ENCODE measurements around the gene ZNF326. TPM values are rescaled to one million over a fixed set of nuclear protein-coding genes. Genes with fewer than 3 reads are reported as not detected.
"Not testable (repeated sequence)": the region's sequence is repeated elsewhere in the genome, so short reads cannot be mapped to it uniquely, and the experiment has no call there.

ZNF326 gene
- total RNA-seq, 5 donors from 2014 or later (not counting 1 experiment from before 2014, with no cell fraction given): 16.4 to 41.3 (median 16.8) TPM

GRCh38 chr1:89974256-89974655 lies 20.7 kb upstream of the ZNF326 start:
- Histone ChIP-seq H3K4me1 (ENCODE audit: control insufficient read depth in 1 of 2, extremely low read depth in 1 of 2, insufficient read depth in 2 of 2, low read length in 2 of 2) (no peaks in the 10 kb centered on the region), H3K4me3 (ENCODE audit: control insufficient read depth in 1 of 2, extremely low read depth in 1 of 2, low read length in 1 of 2) (no peak overlapping the region), H3K27me3 (replicated peaks in 1 of 2; ENCODE audit: control insufficient read depth in 2 of 2, extremely low read depth in 1 of 2, insufficient read depth in 2 of 2, low read length in 1 of 2) (no peaks in the 10 kb centered on the region), H3K27ac (ENCODE audit: low read length) (no peak overlapping the region), H3K9me3 (no peaks in the 10 kb centered on the region), H3K36me3 (ENCODE audit: control insufficient read depth in 2 of 2, extremely low read depth in 1 of 2, insufficient read depth in 1 of 2, low read length in 1 of 2) (no peaks in the 10 kb centered on the region)
- H3K27me3 Mint-ChIP-seq: peaks cover 0 to 3% of the 10 kb centered on the region in 2 donors
- no peaks in the 10 kb centered on the region for H3K4me1 Mint-ChIP-seq
- no peaks in the 10 kb centered on the region for H3K9me3 Mint-ChIP-seq
- 100% methylated on average over 1 of the region's 4 CpGs for WGBS (ENCODE audit: insufficient coverage)
- no peak overlapping the region for H3K27ac Mint-ChIP-seq
- no peaks in the 10 kb centered on the region for H3K36me3 Mint-ChIP-seq
- DNase-seq (no peak), ATAC-seq (replicated peaks in 1 of 4) (no peak)
- H3K4me3 Mint-ChIP-seq: no peak overlapping the region
- CTCF ChIA-PET: no interaction called here
- POLR2A ChIA-PET: no interaction called here

- H3K36me3 ChIP-seq (ENCODE audit: control insufficient read depth in 2 of 2, extremely low read depth in 1 of 2, insufficient read depth in 1 of 2, low read length in 1 of 2): no peaks in the 10 kb centered on the region
- H3K27ac ChIP-seq (ENCODE audit: low read length): no peak overlapping the region
- no CpG with 5 or more reads among the region's 4 CpGs for WGBS (ENCODE audit: insufficient coverage)
- H3K4me3 ChIP-seq (ENCODE audit: control insufficient read depth in 1 of 2, extremely low read depth in 1 of 2, low read length in 1 of 2): no peak overlapping the region
- no peaks in the 10 kb centered on the region for H3K9me3 Mint-ChIP-seq
- H3K27ac Mint-ChIP-seq: no peak overlapping the region
- no peaks in the 10 kb centered on the region for H3K27me3 ChIP-seq (replicated peaks in 1 of 2; ENCODE audit: control insufficient read depth in 2 of 2, extremely low read depth in 1 of 2, insufficient read depth in 2 of 2, low read length in 1 of 2)
- no peaks in the 10 kb centered on the region for H3K36me3 Mint-ChIP-seq
- no peaks in the 10 kb centered on the region for H3K9me3 ChIP-seq
- POLR2A ChIA-PET: no interaction called here
- H3K4me1 Mint-ChIP-seq: no peaks in the 10 kb centered on the region
- no peak overlapping the region for H3K4me3 Mint-ChIP-seq
- ATAC-seq (replicated peaks in 1 of 4) (no peak), DNase-seq (no peak)
- CTCF ChIA-PET: no interaction called here
- no peaks in the 10 kb centered on the region for H3K4me1 ChIP-seq (ENCODE audit: control insufficient read depth in 1 of 2, extremely low read depth in 1 of 2, insufficient read depth in 2 of 2, low read length in 2 of 2)
- peaks cover 0 to 3% of the 10 kb centered on the region in 2 donors for H3K27me3 Mint-ChIP-seq
Observed at GRCh38 chr1:89974696-89975470, 20.0 kb upstream of the ZNF326 start.

- Mint-ChIP-seq H3K27ac (no peak overlapping the region), H3K9me3 (no peaks in the 10 kb centered on the region), H3K36me3 (no peaks in the 10 kb centered on the region), H3K4me1 (no peaks in the 10 kb centered on the region), H3K27me3 (peaks cover 0 to 3% of the 10 kb centered on the region in 2 donors), H3K4me3 (no peak overlapping the region)
- DNase-seq: no peak
- no peaks in the 10 kb centered on the region for H3K4me1 ChIP-seq (ENCODE audit: control insufficient read depth in 1 of 2, extremely low read depth in 1 of 2, insufficient read depth in 2 of 2, low read length in 2 of 2)
- no peak for ATAC-seq (replicated peaks in 1 of 4)
- no peaks in the 10 kb centered on the region for H3K36me3 ChIP-seq (ENCODE audit: control insufficient read depth in 2 of 2, extremely low read depth in 1 of 2, insufficient read depth in 1 of 2, low read length in 1 of 2)
- CTCF ChIA-PET: no interaction called here
- no CpG with 5 or more reads among the region's 4 CpGs for WGBS (ENCODE audit: insufficient coverage)
- H3K27ac ChIP-seq (ENCODE audit: low read length): no peak overlapping the region
- POLR2A ChIA-PET: no interaction called here
- no peaks in the 10 kb centered on the region for H3K9me3 ChIP-seq
- no peaks in the 10 kb centered on the region for H3K27me3 ChIP-seq (replicated peaks in 1 of 2; ENCODE audit: control insufficient read depth in 2 of 2, extremely low read depth in 1 of 2, insufficient read depth in 2 of 2, low read length in 1 of 2)
- H3K4me3 ChIP-seq (ENCODE audit: control insufficient read depth in 1 of 2, extremely low read depth in 1 of 2, low read length in 1 of 2): no peak overlapping the region
Observed at GRCh38 chr1:89975540-89976125, 19.3 kb upstream of the ZNF326 start.

GRCh38 chr1:89978755-89979154 lies 16.2 kb upstream of the ZNF326 start:
- no peaks in the 10 kb centered on the region for H3K9me3 Mint-ChIP-seq
- H3K4me3 Mint-ChIP-seq: no peak overlapping the region
- H3K4me1 Mint-ChIP-seq: no peaks in the 10 kb centered on the region
- ATAC-seq (replicated peaks in 1 of 4): no peak
- Histone ChIP-seq H3K9me3 (no peaks in the 10 kb centered on the region), H3K4me1 (ENCODE audit: control insufficient read depth in 1 of 2, extremely low read depth in 1 of 2, insufficient read depth in 2 of 2, low read length in 2 of 2) (no peaks in the 10 kb centered on the region), H3K27me3 (replicated peaks in 1 of 2; ENCODE audit: control insufficient read depth in 2 of 2, extremely low read depth in 1 of 2, insufficient read depth in 2 of 2, low read length in 1 of 2) (peaks cover 0 to 6% of the 10 kb centered on the region in 2 experiments), H3K36me3 (ENCODE audit: control insufficient read depth in 2 of 2, extremely low read depth in 1 of 2, insufficient read depth in 1 of 2, low read length in 1 of 2) (no peaks in the 10 kb centered on the region), H3K4me3 (ENCODE audit: control insufficient read depth in 1 of 2, extremely low read depth in 1 of 2, low read length in 1 of 2) (no peak overlapping the region), H3K27ac (ENCODE audit: low read length) (no peak overlapping the region)
- WGBS (ENCODE audit: insufficient coverage): no CpG with 5 or more reads among the region's 1 CpG
- DNase-seq: no peak
- H3K27me3 Mint-ChIP-seq: peaks cover 0 to 5% of the 10 kb centered on the region in 2 donors
- H3K27ac Mint-ChIP-seq: no peak overlapping the region
- POLR2A ChIA-PET: interaction anchor here in 1 of 2 donors (0.6 kb wide), 1 partner anchor 637 kb away, joined by 6 read pairs; no protein-coding TSS in a partner anchor
- CTCF ChIA-PET: interaction anchor here in 1 of 2 donors (0.6 to 1.2 kb wide), 2 partner anchors 117 to 143 kb away, joined by 3 to 5 read pairs; no protein-coding TSS in a partner anchor
- no peaks in the 10 kb centered on the region for H3K36me3 Mint-ChIP-seq

- no peak for DNase-seq
- no peak for ATAC-seq (replicated peaks in 1 of 4)
Observed at GRCh38 chr1:89980605-89981004, 14.3 kb upstream of the ZNF326 start.

GRCh38 chr1:89982846-89983245 lies 12.1 kb upstream of the ZNF326 start:
- DNase-seq; H3K9me3 ChIP-seq; H3K4me3 Mint-ChIP-seq; POLR2A ChIA-PET; H3K9me3 Mint-ChIP-seq; ATAC-seq (replicated peaks in 1 of 4); H3K27me3 ChIP-seq (replicated peaks in 1 of 2; ENCODE audit: control insufficient read depth in 2 of 2, extremely low read depth in 1 of 2, insufficient read depth in 2 of 2, low read length in 1 of 2); H3K36me3 Mint-ChIP-seq; H3K4me1 ChIP-seq (ENCODE audit: control insufficient read depth in 1 of 2, extremely low read depth in 1 of 2, insufficient read depth in 2 of 2, low read length in 2 of 2); H3K27ac ChIP-seq (ENCODE audit: low read length); H3K4me3 ChIP-seq (ENCODE audit: control insufficient read depth in 1 of 2, extremely low read depth in 1 of 2, low read length in 1 of 2); CTCF ChIA-PET; H3K27ac Mint-ChIP-seq; H3K4me1 Mint-ChIP-seq; H3K27me3 Mint-ChIP-seq; H3K36me3 ChIP-seq (ENCODE audit: control insufficient read depth in 2 of 2, extremely low read depth in 1 of 2, insufficient read depth in 1 of 2, low read length in 1 of 2): not testable (repeated sequence)
- WGBS (ENCODE audit: insufficient coverage): no CpG with 5 or more reads among the region's 2 CpGs

More at GRCh38 chr1:89980605-89981004, 14.3 kb upstream of the ZNF326 start:
- ChIA-PET CTCF (no interaction called here), POLR2A (no interaction called here)
- Mint-ChIP-seq H3K9me3 (no peaks in the 10 kb centered on the region), H3K27ac (no peak overlapping the region), H3K4me1 (no peaks in the 10 kb centered on the region), H3K27me3 (peaks cover 0 to 5% of the 10 kb centered on the region in 2 donors), H3K4me3 (no peak overlapping the region), H3K36me3 (no peaks in the 10 kb centered on the region)
- Histone ChIP-seq H3K36me3 (ENCODE audit: control insufficient read depth in 2 of 2, extremely low read depth in 1 of 2, insufficient read depth in 1 of 2, low read length in 1 of 2) (no peaks in the 10 kb centered on the region), H3K27me3 (replicated peaks in 1 of 2; ENCODE audit: control insufficient read depth in 2 of 2, extremely low read depth in 1 of 2, insufficient read depth in 2 of 2, low read length in 1 of 2) (peaks cover 0 to 6% of the 10 kb centered on the region in 2 experiments), H3K27ac (ENCODE audit: low read length) (no peak overlapping the region), H3K9me3 (no peaks in the 10 kb centered on the region), H3K4me3 (ENCODE audit: control insufficient read depth in 1 of 2, extremely low read depth in 1 of 2, low read length in 1 of 2) (no peak overlapping the region), H3K4me1 (ENCODE audit: control insufficient read depth in 1 of 2, extremely low read depth in 1 of 2, insufficient read depth in 2 of 2, low read length in 2 of 2) (no peaks in the 10 kb centered on the region)
- WGBS (ENCODE audit: insufficient coverage): 83% methylated on average over 2 of the region's 4 CpGs
